COR-L47 (cell line): ENCODE measurements around the gene SAMD5.
A peak's percentile ranks its signal among the peaks of the same experiment; 100 is the strongest.

Experiments
- DNase-seq: peaks from one replicate; lab custom pipeline; 2025; lab: John Stamatoyannopoulos, UW

SAMD5 gene

GRCh38 chr6:147508042-147508865 is at the start of gene SAMD5:
TSS of gene SAMD5 (plus strand) at chr6:147508690. CDS start at chr6:147508929, 239 bp downstream.
- DNase-seq = no peak

DNA sequence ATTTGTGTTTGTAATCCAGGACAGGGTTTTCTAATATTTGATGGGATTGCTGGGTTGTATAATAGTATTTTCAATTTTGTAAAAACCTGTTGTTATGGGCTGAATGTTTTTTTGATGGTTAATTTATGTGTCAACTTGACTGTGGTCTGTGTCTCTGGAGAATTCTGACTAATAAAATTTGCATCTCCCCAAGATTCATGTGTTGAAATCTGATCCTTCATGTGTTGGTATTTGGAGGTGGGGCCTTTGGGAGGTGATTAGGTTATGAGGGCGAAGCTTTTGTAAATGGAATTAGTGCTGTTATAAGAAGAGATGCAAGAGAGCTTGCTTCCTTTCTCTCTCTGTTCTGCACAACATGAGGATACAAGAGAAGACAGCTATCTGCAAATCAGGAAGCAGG is 48.7 kb upstream of the SAMD5 start:
- no peak for DNase-seq

GRCh38 chr6:147463651-147464050 is 44.8 kb upstream of the SAMD5 start:
- no peak for DNase-seq

GRCh38 chr6:147467428-147467827 is 41.1 kb upstream of the SAMD5 start:
- DNase-seq = no peak

- DNase-seq = no peak
Measured at GRCh38 chr6:147467886-147468285, 40.6 kb upstream of the SAMD5 start.

GRCh38 chr6:147468634-147469033 is 39.9 kb upstream of the SAMD5 start:
- DNase-seq = no peak

DNA sequence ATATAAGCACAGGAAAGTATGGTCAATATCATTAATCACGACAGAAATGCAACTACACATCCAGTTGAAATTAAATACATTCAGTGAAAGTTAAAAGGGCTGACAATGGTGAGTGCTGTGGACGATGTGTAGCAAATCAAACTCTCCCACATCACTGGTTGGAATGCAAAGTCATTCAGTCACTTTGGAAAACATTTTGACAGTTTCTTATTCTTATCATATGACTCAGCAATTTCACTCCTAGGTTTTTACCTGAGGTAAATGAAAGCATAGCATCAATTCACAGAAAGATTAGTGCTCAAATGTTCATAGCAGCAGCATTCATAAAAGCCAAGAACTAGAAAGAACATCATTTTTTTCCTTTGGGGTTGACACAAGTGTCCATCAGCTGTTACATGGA is 28.6 kb upstream of the SAMD5 start:
- no peak for DNase-seq

DNA sequence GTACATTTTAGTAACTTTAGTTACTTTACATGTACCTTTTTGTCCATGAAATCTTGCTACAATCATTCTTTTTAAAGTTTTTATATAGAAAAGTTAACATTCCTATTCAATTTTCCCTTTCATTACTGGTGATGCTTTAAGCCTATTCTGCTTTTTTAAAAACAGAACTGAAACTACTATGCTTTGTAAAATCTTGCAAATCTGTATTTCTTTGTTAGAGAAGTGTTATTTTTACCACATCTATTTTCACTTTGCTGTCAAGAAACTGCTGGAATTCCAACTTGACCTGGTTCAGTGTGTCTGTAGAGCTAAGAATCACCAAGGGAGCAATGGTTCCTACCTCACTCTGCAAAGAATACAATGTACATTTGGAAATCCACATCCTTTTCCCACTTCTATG is 21.8 kb upstream of the SAMD5 start:
- no peak for DNase-seq

DNA sequence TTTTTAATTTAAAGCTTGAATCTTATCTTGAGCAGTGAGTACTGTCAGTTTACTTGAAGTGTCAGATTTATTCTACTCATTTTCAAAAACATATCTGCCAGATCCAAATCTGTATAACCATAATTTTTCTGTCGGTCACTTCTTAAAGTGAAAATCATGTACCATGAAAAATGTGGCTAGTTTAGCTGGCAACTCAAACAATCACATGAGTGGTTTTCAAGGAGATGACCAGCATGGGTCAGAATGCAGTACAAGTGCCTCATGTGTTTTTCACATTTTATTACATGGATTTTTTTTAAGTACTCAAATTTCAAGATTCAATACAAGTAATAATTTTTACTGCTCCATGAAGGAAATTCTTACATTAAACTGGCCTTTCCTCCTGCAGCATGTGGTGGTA is 11.0 kb upstream of the SAMD5 start:
- no peak for DNase-seq

DNA sequence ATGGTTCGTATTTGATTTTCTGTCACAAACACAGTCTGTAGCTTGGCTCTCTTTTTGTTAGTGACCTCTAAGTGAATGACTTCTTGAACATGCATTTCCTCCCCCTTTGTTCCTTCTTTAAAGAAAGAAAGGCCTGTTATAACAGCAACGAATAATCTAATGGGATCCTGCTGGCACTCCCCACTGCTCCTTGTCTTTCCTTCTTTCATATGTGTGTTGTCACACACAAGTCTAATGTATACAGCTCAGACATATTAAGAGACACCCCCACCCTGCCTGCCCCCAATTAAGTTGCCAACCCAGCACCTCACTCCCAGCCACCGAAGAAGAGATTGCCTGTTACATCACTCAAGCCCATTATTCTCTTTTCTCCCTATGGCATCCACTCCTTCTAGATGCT is 4.9 kb upstream of the SAMD5 start:
- no peak for DNase-seq

DNA sequence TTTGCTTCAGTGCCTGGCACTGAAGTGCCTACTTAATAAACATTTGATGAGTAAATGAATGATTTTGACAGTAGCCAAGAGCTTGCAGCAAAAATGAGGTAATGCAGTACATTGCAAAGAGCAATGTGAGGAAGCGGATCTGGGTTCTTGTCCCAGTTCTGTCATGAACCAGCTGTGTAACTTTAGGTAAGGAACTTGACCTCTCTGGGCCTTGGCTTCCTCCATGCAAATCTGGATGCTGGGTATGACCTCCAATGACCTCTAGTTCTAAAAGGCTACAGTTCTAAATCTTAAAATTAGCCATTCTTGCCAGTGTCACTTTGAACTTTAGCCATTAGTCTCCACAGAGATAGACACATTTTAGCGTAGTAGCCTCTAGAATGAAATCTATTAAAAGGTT is 3.6 kb upstream of the SAMD5 start:
- DNase-seq = no peak

DNA sequence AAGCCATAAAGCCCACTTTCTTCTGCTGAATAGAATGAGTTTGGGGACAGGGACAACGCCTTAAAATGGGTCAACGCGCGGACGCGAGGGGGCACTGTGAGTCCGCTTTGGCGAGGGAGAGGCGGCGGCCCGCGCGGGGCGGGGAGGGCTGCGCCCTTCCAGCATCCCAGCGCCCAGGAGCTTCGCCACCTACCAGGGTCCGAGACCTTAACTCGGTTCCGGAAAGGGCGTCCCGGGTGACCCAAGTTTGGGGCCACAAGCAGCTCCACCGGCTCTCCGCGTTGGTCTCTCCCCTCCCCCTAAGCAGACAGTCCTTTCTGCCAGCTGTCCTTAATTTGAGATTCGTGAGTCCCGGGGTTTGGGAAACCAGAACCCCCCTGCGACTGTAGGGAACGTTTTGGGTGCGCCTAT is 1.8 kb upstream of the SAMD5 start:
- peak; percentile 37 for DNase-seq

- DNase-seq = no peak
Measured at GRCh38 chr6:147507162-147508041, 1.1 kb upstream of the SAMD5 start.

DNA sequence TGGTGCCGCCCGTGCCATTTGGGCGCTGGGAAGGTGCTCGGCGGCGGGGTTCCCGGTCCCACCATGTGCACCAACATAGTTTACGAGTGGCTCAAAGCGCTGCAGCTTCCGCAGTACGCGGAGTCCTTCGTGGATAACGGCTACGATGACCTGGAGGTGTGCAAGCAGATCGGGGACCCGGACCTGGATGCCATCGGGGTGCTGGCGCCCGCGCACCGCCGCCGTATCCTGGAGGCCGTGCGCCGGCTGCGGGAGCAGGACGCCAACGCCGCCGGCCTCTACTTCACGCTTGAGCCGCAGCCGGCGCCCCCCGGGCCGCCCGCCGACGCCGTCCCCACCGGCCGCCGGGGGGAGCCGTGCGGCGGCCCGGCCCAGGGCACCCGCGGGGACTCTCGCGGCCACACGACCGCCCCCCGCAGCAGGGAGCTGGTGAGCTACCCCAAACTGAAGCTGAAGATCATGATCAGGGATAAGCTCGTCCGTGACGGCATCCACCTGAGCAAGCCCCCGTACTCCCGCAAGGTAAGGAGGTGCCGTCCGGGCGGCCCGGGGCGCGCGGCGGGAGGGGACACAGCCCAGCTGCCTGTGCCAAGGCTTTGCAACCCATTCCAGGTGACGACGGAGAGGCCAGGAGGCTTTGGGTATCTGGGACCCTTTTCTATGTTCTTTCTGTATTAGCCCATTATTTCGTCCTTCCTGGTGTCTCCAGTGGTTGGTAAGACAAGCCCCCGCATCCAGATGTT is 547 bp downstream of the SAMD5 start:
- DNase-seq = no peak

DNA sequence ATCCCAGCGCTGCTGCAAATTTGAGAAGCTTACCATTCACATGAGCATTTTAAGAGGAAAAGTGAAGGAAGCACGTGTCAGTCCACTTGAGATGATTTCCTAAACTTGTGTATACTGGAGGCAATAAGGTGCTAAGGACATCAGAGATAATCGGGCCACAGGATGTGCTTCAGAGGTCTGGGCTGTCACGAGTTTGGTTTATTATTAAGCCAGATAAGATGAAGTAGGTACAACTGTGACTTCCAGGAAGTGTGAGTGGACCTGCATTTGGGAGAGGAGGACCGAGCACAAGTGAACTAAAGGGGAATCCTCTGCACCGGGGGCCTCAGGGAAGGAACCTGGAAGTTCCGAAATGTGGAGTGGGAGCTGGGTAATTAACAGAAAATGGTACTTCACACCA is 1.4 kb downstream of the SAMD5 start:
- no peak for DNase-seq

GRCh38 chr6:147510929-147511590 is 2.6 kb downstream of the SAMD5 start:
- DNase-seq = no peak

- no peak for DNase-seq
Measured at GRCh38 chr6:147514831-147515230, 6.3 kb downstream of the SAMD5 start.

- DNase-seq = no peak
Measured at GRCh38 chr6:147515327-147515726, 6.8 kb downstream of the SAMD5 start.

GRCh38 chr6:147522597-147522996 is 14.1 kb downstream of the SAMD5 start:
- DNase-seq = no peak

- DNase-seq = no peak
Measured at GRCh38 chr6:147525519-147526209, 17.2 kb downstream of the SAMD5 start.

DNA sequence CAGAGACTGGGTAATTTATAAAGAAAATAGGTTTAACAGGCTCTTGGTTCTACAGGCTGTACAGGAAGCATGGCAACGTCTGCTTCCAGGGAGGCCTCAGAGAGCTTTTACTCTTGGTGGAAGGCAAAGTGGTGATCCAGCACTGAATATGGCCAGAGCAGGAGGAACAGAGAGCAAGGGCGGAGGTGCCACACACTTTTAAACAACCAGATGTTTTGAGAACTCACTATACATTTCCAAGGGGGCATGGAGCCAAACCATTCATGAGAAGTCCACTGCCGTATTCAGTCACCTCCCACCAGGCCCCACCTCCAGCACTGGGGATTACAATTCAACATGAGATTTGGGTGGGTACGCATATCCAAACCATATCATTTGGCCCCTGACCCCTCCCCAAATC is 18.7 kb downstream of the SAMD5 start:
- DNase-seq = no peak
